HG03558 (cell line): Measurements from ENCODE around the gene RRAS2.

Experiments
- ATAC-seq: cut with Tn5 transposase; IDR thresholded peaks from one replicate; pipeline ENCODE4 v1.9.1; 2021; ENCODE audit warnings: moderate number of reproducible peaks; ENCODE audit not compliant: unreplicated experiment; ENCODE audit errors: extremely low read depth

The RRAS2 gene

DNA sequence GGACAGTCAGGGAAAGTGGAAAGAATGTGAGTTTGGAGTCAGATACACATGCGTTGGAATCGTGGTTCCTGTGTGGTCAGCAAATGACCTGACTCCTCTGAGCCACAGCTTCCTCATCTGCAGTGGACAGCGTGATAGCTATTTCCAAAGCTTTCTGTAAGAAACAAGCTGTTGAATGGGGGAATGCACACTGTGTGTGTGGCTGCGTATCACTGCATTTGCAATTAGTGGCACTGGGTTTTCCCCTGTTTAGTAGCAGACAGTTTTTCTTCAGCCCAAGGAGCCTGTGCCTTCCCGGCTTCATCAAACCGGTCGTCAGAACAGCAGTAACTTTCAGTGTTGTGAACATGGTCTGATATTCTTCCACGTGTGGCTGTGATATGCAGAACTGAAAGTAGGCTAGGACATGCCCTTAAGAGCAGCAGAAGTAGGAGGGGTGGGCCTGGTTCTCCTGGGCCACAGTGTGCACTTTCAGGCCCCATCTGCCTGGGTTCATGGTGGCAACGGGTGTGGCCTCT, 121.5 kb downstream of the RRAS2 start:
- ATAC-seq, result peak; percentile 94

DNA sequence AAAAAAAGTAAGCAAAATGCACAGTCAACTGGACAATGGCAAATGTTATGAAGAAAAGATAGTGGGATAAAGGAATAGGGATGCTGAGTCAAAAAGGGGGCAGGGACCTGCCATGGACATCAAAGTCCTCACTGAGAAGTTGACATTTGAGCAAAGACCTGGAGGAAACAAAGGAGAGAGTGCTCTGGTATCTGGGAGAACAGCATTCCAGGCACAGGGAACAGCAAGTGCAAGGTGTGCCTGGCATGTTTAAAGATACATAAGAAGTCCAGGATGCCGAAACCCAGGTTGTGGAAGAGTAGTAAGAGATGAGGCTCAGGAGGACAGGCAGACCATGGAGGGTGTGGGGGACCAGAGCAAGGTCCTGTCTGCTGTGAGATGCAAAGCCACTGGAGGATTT, 123.3 kb downstream of the RRAS2 start:
- ATAC-seq, result no peak

DNA sequence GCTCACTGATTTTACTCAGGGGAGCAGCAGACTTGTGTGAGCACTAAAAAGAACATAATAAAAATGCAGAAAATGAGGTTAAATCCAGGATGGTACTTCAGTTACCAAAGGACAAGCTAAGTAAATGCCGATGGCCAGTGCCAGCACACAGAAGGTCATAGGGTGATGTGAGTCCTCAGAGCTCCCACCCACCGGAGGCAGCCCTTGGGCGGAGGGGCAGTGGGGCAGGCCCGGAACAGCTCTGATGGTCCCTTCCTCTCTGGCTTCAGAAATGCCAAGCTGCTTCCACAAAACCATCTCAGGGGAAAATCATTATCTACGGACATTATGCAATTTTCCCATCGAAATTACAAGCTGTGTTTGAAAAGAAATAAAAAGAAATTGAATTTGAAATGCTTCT, 124.5 kb downstream of the RRAS2 start:
- no peak for ATAC-seq

DNA sequence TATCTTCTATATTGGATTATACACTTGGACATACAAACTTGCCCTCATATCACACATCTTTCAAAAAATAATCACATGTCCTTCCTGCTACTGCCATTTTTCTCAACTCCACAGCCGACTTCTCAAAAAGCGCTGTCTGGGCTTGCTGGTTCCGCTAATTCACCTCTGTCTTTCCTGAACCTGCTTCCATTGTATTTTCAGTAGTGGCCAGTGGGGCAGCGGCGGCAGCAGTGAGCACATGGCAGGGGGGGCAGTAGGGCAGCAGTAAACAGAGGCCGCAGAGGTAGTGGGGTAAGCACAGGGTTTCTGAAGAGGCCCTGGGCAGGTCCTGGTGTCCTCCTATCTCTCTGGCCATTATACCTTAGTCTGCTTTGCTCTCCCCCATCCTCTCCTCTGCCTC, 126.3 kb downstream of the RRAS2 start:
- no peak for ATAC-seq

DNA sequence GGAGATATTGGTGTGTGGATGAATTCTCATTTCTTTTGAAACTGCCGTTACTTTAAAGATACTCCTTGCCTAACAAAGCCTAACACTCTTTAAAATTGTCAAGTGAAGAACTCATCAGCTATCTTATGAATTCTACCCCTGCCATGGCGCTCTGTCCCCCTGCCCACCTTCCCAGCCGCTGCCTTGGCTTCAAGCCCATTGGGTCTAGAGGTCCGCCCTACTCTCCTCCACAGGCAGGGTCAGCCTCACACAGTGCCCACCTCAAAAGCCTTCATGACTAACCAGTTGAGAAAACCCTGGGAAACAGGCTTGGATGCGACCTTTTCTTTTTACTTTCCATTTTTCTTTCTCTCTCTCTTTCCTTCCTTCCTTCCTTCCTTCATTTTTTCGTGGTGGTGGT, 128.6 kb downstream of the RRAS2 start:
- ATAC-seq, result no peak

DNA sequence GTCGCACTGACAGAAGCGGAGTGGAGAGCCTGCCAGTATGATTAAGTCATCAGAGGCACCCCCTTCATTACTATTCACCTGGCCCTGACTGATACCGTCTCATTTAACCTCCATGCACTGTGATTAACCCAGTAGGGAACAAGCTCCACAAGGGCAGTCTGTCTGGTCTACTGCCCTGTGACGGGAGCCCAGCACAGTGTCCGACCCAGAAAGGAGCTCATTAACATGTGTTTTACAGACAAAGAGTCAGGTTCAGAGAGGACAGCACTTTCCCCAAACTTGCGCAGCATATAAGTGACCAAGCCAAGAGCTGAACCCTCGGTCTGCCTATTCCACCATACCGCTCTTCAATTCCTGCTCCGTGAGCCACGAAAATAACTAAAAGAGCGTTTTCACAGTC, 129.5 kb downstream of the RRAS2 start:
- no peak for ATAC-seq

DNA sequence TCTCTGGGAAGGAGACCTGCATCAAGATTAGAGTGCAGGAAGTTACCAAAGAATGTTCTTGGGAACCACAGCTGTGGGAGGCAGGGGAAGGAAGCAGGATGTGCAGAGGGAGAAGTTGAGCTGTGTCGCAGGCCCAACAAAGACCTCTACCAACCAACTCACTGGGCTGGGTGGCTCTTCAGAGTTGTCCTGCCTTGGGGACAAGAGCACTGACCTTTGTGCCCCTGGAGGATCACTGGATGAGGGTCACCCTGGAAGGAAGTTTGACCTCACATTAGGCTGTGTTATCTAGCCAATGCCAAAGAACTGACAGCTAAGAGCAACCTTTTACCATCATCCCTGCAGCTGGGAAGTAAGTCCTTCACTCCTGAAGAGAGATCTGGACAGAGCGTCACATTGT, 130.6 kb downstream of the RRAS2 start:
- no peak for ATAC-seq
